GM06990 (cell line): ENCODE measurements around the gene TSGA10.

ENCODE experiments used
- DNase-seq: peaks from one replicate; pipeline ENCODE4 v3.0.0-alpha.2; 2011; ENCODE audit not compliant: insufficient read length; ENCODE audit errors: extremely low read depth
- H3K27me3 ChIP-seq: replicated peaks from 2 replicates; pipeline ENCODE4 v1.6.0; 2011; ENCODE audit warnings: low read length; ENCODE audit not compliant: control insufficient read depth, insufficient read depth
- H3K36me3 ChIP-seq: 2 replicates; pipeline ENCODE4 v1.5.1; 2011; ENCODE audit warnings: low read length; ENCODE audit not compliant: control insufficient read depth, insufficient read depth
- H3K4me3 ChIP-seq: replicated peaks from 2 replicates; pipeline ENCODE4 v1.5.1; 2011; ENCODE audit warnings: low read depth, mild to moderate bottlenecking, control low read depth, low read length
- TF ChIP-seq, protein P1 (sequence below): IDR thresholded peaks from 2 replicates; pipeline ENCODE4 v1.5.1; 2011; ENCODE audit warnings: low read length, control low read depth, mild to moderate bottlenecking, inconsistent platforms; ENCODE audit not compliant: insufficient read depth, poor library complexity, severe bottlenecking

TSGA10 gene

DNA sequence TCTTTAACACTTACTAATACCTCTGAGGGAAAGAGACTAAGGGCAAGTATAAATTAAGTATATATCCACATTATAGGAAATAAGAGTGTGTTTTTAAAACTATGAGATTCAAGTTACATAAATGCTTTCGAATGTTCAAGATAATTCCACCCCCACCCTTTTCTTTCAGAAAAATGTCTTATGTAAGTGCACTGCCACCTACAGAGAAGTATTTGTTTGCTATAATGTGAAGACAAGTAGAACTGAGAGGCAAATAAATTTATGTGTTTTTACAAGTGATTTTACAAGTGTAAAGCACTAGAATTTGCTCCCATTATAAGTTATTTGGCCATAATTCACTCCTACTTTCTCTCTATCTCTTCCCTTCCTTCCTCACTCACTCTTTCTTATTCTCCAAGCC lies 118.8 kb downstream of the TSGA10 start:
- H3K36me3 ChIP-seq: no peaks in the 10 kb centered on the region
- no peak overlapping the region for H3K4me3 ChIP-seq
- TF ChIP-seq, protein P1, sequence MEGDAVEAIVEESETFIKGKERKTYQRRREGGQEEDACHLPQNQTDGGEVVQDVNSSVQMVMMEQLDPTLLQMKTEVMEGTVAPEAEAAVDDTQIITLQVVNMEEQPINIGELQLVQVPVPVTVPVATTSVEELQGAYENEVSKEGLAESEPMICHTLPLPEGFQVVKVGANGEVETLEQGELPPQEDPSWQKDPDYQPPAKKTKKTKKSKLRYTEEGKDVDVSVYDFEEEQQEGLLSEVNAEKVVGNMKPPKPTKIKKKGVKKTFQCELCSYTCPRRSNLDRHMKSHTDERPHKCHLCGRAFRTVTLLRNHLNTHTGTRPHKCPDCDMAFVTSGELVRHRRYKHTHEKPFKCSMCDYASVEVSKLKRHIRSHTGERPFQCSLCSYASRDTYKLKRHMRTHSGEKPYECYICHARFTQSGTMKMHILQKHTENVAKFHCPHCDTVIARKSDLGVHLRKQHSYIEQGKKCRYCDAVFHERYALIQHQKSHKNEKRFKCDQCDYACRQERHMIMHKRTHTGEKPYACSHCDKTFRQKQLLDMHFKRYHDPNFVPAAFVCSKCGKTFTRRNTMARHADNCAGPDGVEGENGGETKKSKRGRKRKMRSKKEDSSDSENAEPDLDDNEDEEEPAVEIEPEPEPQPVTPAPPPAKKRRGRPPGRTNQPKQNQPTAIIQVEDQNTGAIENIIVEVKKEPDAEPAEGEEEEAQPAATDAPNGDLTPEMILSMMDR: no peak
- DNase-seq: no peak
- no peaks in the 10 kb centered on the region for H3K27me3 ChIP-seq

DNA sequence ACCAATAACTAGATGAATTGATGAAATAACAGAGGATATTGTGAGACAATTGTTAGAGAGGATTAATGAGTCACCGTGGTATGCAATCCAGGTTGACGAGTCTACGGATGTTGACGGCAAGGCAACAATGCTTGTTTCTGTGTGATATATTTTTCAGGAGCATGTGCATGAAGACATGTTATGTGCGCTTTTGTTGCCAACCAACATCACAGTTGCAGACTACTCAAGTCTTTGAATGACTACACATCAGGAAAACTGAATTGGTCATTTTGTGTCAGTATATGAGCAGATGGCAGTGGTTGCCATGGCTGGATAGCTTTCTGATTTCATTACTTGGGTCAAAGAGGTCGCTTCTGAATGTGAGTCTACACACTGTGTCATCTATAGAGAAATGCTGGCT lies 122.0 kb downstream of the TSGA10 start:
- H3K4me3 ChIP-seq: no peak overlapping the region
- no peaks in the 10 kb centered on the region for H3K27me3 ChIP-seq
- H3K36me3 ChIP-seq: no peaks in the 10 kb centered on the region
- TF ChIP-seq, protein P1: no peak
- DNase-seq: no peak

DNA sequence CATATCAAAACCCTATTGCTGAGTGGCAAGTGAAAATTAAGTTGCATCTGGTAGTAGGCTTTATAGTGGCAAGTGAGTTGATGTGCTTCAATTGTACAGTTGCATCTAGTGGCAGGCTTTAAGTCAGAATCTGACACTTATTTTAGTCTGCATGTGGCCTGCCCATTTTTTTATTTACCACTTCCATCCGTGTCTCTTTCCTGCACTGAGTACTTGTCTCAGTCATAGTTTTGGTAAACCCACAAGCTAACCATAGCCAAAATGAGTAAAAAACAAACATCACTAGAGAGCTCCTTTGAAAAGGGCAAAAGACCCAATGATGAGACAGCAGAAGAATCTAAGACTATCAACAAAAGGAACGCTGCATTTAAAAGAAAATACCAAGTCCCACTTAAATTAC lies 122.7 kb downstream of the TSGA10 start:
- TF ChIP-seq, protein P1: no peak
- H3K4me3 ChIP-seq: no peak overlapping the region
- no peak for DNase-seq
- H3K36me3 ChIP-seq: no peaks in the 10 kb centered on the region
- no peaks in the 10 kb centered on the region for H3K27me3 ChIP-seq

DNA sequence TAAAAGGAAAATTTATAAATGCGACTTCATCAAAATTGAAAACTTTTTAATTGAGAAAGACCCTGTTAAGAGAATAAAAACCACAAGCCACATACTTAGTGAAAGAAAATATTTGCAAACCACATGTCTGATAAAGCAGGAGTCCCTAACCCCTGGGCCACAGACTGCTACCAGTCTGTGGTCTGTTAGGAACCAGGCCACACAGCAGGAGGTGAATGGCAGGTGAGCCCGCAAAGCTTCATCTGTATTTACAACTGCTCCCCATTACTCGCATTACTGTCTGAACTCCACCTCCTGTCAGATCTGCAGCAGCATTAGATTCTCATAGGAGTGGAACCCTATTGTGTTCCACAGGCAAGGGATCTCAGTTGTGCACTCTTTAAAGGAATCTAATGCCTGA lies 123.3 kb downstream of the TSGA10 start:
- no peak for DNase-seq
- TF ChIP-seq, protein P1: no peak

DNA sequence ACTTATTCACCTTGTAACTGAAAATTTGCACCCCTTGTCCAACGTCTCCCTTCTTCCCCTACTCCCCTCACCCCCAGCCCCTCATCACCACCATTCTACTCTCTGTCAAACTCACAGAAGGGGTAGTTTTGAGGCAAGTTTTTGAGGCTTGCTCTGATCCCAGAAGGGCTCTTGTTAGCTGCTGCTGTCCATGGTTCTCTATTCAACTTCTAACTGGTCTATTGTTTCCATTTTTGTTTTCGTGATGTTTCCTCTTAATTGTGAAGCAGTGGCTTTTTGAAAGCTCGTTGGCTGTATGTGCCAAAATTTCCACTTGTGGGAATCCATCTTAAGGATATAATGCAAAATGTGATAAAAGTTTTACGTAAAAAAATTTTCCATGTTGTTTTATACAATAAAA lies 126.2 kb downstream of the TSGA10 start:
- Histone ChIP-seq H3K36me3 (no peaks in the 10 kb centered on the region), H3K4me3 (no peak overlapping the region), H3K27me3 (no peaks in the 10 kb centered on the region)
- TF ChIP-seq, protein P1: no peak
- no peak for DNase-seq

More for the DNA sequence above, 123.3 kb downstream of the TSGA10 start:
- Histone ChIP-seq H3K4me3 (no peak overlapping the region), H3K27me3 (no peaks in the 10 kb centered on the region), H3K36me3 (no peaks in the 10 kb centered on the region)

DNA sequence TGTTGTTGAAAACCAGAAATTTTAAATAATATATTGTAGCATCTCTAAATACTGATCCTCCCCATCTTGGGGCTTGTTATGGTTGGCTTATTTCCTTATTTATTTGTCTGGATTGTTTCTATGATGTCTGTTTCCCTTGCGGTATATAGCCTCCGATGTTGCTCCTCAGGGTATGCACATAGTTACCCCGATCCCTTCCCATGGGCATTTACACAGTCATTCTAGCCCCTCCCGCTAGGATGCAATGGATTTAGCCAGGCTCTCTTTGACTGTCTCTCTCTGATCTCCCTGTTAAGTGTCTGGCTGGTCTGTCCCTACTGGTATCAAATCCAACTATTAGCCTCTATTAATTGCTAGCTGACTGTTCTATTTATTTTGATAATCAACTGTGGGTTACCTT lies 126.9 kb downstream of the TSGA10 start:
- no peaks in the 10 kb centered on the region for H3K27me3 ChIP-seq
- DNase-seq: no peak
- H3K4me3 ChIP-seq: no peak overlapping the region
- TF ChIP-seq, protein P1: no peak
- H3K36me3 ChIP-seq: no peaks in the 10 kb centered on the region
